Glomerular endothelial cell (primary cell): ENCODE results near the gene CPLANE1. TPM values are rescaled to one million over a fixed set of nuclear protein-coding genes. Genes with fewer than 3 reads are reported as not detected.

Experiments used
- DNase-seq: peaks from one replicate; pipeline ENCODE4 v3.0.0-alpha.2; 2011; ENCODE audit warnings: low read depth, low spot score; ENCODE audit errors: extremely low read depth
- total RNA-seq: library from RNA; depleted of rRNA; stranded (reverse); fragments of >200 nt; gene quantifications from 2 replicates; pipeline ENCODE4 v1.2.3, GENCODE V29; 2015

CPLANE1 gene
- total RNA-seq, 1 donor from 2014 or later = 21.6 TPM

DNA sequence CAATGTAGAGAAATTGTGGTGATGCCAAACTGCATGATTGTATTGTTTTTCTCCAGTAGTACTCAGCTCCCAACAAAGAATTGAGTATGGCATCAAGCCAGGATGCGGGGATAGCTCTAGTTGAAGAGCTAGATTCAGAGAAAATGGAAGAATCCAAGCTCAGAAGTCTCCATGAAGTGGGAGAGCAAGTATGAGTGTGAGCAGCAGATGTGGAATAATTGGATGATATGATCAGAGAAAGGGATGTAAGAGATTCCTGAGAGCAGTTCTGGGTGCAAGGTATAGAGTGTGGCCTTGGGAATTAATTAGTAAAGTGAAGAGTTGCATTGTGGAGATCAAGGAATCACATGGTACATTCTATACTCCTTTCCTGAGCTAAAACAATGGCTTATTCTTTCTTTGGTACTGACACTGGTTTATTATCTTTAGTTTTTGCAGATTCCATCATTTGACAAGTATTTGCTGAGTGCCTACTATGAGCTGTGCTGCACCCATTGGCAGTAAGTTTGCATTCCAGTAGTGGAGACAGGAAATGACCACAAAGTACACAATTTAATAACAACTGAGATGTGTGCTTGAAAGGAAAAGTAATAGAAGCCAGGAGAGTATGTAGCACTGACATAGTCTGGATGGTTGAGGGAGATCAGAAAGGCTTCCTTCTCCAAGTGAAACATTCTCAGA lies 177.1 kb downstream of the CPLANE1 start:
- DNase-seq = peak; percentile 47

DNA sequence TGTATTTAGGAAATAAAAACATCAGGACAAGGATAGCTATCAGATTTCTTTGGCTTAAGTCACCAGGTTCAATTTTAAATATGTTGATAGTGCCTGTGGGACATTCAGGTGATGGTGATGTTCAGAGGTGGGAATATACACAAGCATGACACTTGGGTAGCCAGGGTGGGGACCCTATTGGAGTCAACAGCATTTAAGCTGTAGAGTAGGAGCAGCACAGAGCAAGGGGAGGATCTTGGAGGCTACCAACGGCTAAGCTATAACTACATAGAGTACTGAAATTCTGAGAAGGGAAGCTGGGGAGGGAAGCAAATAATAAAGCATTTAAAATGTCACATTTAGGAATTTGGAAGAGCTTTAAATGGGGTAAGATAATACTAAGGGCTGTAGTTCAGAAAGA lies 177.7 kb downstream of the CPLANE1 start:
- DNase-seq = no peak

DNA sequence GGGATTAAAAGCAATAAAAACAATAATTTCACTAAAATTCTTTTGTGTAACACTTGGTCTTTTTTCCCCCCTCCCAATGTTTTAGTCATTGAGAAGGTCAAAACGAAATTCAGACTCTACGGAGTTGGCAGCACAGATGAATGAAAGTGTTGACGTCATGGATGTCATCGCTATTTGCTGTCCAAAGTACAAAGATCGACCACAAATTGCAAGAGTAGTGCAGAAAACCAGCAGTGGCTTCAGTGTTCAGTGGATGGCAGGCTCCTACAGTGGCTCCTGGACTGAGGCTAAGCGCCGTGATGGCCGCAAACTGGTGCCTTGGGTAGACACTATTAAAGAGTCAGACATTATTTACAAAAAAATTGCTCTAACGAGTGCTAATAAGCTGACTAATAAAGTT lies 184.7 kb downstream of the CPLANE1 start:
- DNase-seq = no peak

DNA sequence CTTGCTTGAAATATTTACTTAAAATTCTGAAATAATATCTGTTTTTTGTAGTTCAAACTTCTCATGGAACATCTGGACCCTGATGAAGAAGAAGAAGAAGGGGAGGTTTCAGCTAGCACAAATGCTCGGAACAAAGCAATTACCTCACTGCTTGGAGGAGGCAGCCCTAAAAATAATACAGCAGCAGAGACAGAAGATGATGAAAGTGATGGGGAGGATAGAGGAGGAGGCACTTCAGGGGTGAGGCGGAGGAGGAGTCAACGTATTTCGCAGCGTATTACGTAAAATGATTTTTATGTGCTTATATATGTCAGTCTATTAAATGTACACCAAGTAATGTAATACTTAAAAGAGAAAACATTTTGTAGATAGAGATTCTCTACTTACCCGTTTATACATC lies 185.4 kb downstream of the CPLANE1 start:
- no peak for DNase-seq

DNA sequence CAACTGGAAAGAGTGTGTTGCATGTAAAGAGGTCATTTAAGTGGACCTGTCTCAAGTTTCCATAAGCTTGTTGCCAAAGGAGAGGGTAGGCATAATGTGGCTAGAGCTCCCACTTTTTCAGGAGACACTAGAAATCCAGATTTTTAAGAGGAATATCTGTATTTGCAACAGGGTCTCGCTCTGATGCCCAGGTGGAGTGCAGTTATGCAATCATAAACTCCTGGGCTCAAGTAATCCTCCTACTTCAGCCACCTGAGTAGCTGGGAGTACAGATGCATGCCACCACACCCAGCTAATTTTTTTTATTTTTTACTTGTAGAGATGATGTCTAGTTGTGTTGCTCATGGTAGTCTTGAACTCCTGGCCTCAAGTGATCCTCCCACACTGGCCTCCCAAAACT lies 189.1 kb downstream of the CPLANE1 start:
- no peak for DNase-seq

DNA sequence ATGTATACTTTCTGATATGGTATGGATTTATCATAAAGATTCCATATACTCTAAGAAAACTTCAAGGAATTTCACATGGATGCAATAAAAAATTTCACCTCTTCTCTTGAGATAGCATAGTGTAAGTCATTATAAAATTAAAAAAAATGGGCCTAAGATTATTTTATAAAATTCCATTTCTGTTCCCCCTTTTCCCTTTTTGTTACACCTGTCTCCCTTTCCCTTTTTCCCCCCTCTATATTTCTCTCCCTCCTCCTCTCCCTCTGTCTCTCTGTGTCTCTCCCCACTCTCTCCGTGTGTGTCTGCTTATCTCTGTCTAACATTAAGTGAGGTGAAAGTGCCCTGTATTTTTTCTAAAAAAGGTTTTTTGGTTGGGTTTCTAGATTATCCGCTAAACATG lies 192.4 kb downstream of the CPLANE1 start:
- DNase-seq = no peak

Other genes starting within 250 kb of the CPLANE1 start
- gene NUP155, start 121.7 kb upstream of the CPLANE1 start, total RNA-seq = 22.2 and 24.2 TPM in 2 replicates
- 17.6 and 19.5 TPM in 2 replicates for gene WDR70, start 129.9 kb upstream of the CPLANE1 start, total RNA-seq